ENCODE results near the gene RAPGEF5.
"Not testable (repeated sequence)": the region's sequence is repeated elsewhere in the genome, so short reads cannot be mapped to it uniquely, and the experiment has no call there.

Gene RAPGEF5

GRCh38 chr7:22111661-22112060 is 245.3 kb downstream of the RAPGEF5 start:
- no peak for DNase-seq

GRCh38 chr7:22110881-22111280 is 246.1 kb downstream of the RAPGEF5 start:
- peak; percentile 45 to 81 for DNase-seq

GRCh38 chr7:22110227-22110839 is 246.6 kb downstream of the RAPGEF5 start:
- peak; percentile 85 to 99 for DNase-seq

- peak; percentile 55 to 58 for DNase-seq
Observed at GRCh38 chr7:22109761-22110160, 247.2 kb downstream of the RAPGEF5 start.

GRCh38 chr7:22108151-22108845 is 248.7 kb downstream of the RAPGEF5 start:
- peak; percentile 89 to 94 for DNase-seq

GRCh38 chr7:22105550-22105949 is 251.4 kb downstream of the RAPGEF5 start:
- DNase-seq: no peak

GRCh38 chr7:22094413-22095342 is 262.3 kb downstream of the RAPGEF5 start:
- no peak for DNase-seq

- no peak for DNase-seq
Observed at GRCh38 chr7:22093936-22094335, 263.0 kb downstream of the RAPGEF5 start.

GRCh38 chr7:22093001-22093400 is 264.0 kb downstream of the RAPGEF5 start:
- DNase-seq: no peak

- DNase-seq: not testable (repeated sequence)
Observed at GRCh38 chr7:22090958-22091525, 265.9 kb downstream of the RAPGEF5 start.

GRCh38 chr7:22090512-22090911 is 266.4 kb downstream of the RAPGEF5 start:
- DNase-seq: no peak

- DNase-seq: no peak
Observed at GRCh38 chr7:22090107-22090506, 266.8 kb downstream of the RAPGEF5 start.

- DNase-seq: no peak
Observed at GRCh38 chr7:22088827-22089226, 268.1 kb downstream of the RAPGEF5 start.

GRCh38 chr7:22087861-22088260 is 269.1 kb downstream of the RAPGEF5 start:
- no peak for DNase-seq

GRCh38 chr7:22083704-22084240 is 273.2 kb downstream of the RAPGEF5 start:
- DNase-seq: no peak

GRCh38 chr7:22082886-22083703 is 273.9 kb downstream of the RAPGEF5 start:
- peak; percentile 87 to 89 for DNase-seq

GRCh38 chr7:22082553-22082885 is 274.4 kb downstream of the RAPGEF5 start:
- peak in 1 of 2 donors; percentile 54 for DNase-seq

GRCh38 chr7:22080219-22080618 is 276.7 kb downstream of the RAPGEF5 start:
- DNase-seq: not testable (repeated sequence)

- DNase-seq: not testable (repeated sequence)
Observed at GRCh38 chr7:22078872-22079271, 278.1 kb downstream of the RAPGEF5 start.

GRCh38 chr7:22075561-22075960 is 281.4 kb downstream of the RAPGEF5 start:
- DNase-seq: no peak

- no peak for DNase-seq
Observed at GRCh38 chr7:22074897-22075296, 282.1 kb downstream of the RAPGEF5 start.
